Esophagus muscularis mucosa (tissue), 4 donors: ENCODE measurements around the gene SH3RF3.

Experiments used
- CTCF ChIP-seq, 3 experiments: fragments of 200-600 bp in 2 of 3; fragments of 450-650 bp in 1 of 3; sonication (generic) in 2 of 3; IDR thresholded peaks; one replicate each; pipeline ENCODE4 v1.5.1; 2017 to 2019; ENCODE audit warnings: antibody characterized with exemption in 3 of 3, mild to moderate bottlenecking in 2 of 3, moderate library complexity in 1 of 3
- EP300 ChIP-seq: sonication (generic); formaldehyde crosslinking; IDR thresholded peaks from one replicate; pipeline ENCODE4 v1.6.1; 2017; ENCODE audit warnings: antibody characterized with exemption
- POLR2A ChIP-seq: fragments of 450-650 bp; IDR thresholded peaks from one replicate; pipeline ENCODE4 v1.6.1; 2017; ENCODE audit warnings: antibody characterized with exemption, moderate library complexity, mild to moderate bottlenecking, low read depth

- no peak for TF ChIP-seq CTCF (IDR thresholded peaks at IDR 0.05)
- TF ChIP-seq EP300: no peak
- no peak for TF ChIP-seq POLR2A
Observed at GRCh38 chr2:109242654-109243331, 113.8 kb downstream of the SH3RF3 start.
